HL-60 (cell line): ENCODE results near the gene RBM42.
"Not testable (repeated sequence)": the region's sequence is repeated elsewhere in the genome, so short reads cannot be mapped to it uniquely, and the experiment has no call there.

Experiments
- GABPA ChIP-seq: IDR thresholded peaks from 2 replicates; pipeline ENCODE4 v1.6.1; 2012; ENCODE audit warnings: low read depth
- POLR2AphosphoS5 ChIP-seq: IDR thresholded peaks from 2 replicates; pipeline ENCODE4 v1.6.1; 2012; ENCODE audit warnings: low read depth
- TF ChIP-seq, protein P1 (sequence below): IDR thresholded peaks from one replicate; pipeline ENCODE4 v1.5.1; 2011; ENCODE audit warnings: low read length, control low read depth, inconsistent platforms; ENCODE audit not compliant: insufficient read depth

DNA sequence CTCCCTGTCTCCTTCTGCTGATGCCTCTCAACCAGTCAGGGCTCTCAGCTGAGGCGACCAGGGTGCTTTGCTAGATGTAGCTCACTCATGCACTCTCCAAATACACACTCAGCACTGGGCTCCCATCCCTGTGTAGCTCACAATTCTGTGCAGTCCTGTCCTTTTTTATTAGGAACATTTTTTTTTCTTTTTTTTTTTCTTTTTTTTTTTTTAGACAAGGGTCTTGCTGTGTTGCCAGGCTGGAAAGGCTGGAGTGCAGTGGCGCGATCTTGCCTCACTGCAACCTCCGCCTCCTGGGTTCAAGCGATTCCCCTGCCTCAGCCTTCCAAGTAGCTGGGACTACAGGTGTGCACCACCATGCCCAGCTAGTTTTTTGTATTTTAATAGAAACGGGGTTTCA lies 26.0 kb downstream of the RBM42 start:
- TF ChIP-seq, protein P1, sequence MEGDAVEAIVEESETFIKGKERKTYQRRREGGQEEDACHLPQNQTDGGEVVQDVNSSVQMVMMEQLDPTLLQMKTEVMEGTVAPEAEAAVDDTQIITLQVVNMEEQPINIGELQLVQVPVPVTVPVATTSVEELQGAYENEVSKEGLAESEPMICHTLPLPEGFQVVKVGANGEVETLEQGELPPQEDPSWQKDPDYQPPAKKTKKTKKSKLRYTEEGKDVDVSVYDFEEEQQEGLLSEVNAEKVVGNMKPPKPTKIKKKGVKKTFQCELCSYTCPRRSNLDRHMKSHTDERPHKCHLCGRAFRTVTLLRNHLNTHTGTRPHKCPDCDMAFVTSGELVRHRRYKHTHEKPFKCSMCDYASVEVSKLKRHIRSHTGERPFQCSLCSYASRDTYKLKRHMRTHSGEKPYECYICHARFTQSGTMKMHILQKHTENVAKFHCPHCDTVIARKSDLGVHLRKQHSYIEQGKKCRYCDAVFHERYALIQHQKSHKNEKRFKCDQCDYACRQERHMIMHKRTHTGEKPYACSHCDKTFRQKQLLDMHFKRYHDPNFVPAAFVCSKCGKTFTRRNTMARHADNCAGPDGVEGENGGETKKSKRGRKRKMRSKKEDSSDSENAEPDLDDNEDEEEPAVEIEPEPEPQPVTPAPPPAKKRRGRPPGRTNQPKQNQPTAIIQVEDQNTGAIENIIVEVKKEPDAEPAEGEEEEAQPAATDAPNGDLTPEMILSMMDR, result not testable (repeated sequence)
- not testable (repeated sequence) for TF ChIP-seq GABPA, POLR2AphosphoS5
